Hindlimb muscle (tissue), 1 donor: ENCODE results near the gene PPIF. TPM values are rescaled to one million over a fixed set of nuclear protein-coding genes. Genes with fewer than 3 reads are reported as not detected.
"Not testable (repeated sequence)": the region's sequence is repeated elsewhere in the genome, so short reads cannot be mapped to it uniquely, and the experiment has no call there.

Experiments used
- DNase-seq: peaks from one replicate; pipeline ENCODE4 v3.0.0-alpha.2; 2013
- polyA plus RNA-seq: library from polyadenylated mRNA; unstranded; fragments of 120-200 nt; gene quantifications from one replicate; pipeline ENCODE4 v1.2.1, GENCODE V29; 2013; ENCODE audit not compliant: insufficient read length

The PPIF gene
- polyA plus RNA-seq, 1 donor, result 21.5 TPM

DNA sequence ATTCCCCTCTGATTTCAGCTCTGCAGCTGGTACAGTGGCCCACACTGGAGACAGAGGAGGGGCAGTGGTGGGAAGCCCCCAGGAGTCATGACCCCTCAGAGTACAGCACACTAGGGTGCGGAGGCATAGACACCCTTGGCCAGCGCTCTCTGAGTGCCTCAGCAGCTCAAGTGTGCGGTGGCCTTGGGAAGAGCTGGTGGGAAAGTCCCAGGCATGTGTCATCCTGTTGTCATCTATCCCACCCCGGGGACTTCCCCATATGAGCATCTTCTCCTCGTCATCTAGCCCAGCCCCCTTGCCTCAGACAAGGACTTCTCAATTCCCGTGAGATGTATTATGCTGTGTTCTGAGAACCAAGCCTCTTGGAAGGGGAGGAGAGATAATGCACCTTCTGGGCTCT lies 15.6 kb upstream of the PPIF start:
- no peak for DNase-seq

DNA sequence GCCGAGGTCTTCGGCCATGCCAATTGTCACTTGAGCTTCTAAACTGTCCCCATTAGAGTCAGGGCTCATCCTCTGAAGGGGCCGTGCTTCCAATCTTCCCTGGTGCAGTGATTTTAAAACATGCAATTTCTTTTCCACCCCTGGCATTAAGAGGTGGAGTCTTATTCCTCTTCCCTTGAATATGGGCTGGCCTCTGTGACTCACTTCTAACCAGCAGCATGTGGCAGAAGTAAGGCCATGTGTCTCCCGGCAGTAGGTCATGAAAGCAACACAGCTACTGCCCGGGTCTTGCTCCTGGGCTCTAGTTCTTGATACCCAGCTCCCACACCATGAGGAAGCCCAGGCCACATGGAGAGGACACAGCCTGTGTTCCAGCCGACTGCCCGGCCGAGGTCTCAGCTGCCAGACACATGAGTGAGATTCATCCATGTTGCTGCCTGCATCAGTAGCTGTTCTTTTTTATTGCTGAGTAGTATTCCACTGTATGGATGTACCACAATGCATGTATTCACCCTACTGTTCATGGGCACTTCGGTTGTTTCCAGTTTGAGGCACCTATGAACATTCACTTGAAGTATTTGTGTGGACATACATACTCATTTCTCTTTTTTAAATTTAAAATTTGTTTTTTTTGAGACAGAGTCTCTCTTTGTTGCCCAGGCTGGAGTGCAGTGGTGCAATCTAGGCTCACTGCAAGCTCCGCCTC lies 14.5 kb upstream of the PPIF start:
- DNase-seq, result not testable (repeated sequence)

DNA sequence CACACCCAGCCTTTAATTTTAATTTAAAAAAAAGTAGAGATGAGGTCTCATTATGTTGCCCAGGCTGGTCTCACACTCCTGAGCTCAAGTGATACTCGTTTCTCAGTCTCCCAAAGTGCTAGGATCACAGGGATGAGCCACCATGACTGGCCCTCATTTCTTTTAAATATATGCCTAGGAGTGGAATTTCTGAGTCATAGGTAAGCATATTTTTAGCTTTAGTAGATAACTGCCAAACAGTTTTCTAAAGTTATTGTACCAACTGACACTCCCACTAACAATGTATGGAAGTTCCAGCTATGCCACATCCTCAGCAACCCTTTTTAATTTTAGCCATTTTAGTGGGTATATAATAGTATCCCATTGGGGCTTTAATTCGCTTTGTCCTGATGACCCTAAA lies 13.8 kb upstream of the PPIF start:
- no peak for DNase-seq

DNA sequence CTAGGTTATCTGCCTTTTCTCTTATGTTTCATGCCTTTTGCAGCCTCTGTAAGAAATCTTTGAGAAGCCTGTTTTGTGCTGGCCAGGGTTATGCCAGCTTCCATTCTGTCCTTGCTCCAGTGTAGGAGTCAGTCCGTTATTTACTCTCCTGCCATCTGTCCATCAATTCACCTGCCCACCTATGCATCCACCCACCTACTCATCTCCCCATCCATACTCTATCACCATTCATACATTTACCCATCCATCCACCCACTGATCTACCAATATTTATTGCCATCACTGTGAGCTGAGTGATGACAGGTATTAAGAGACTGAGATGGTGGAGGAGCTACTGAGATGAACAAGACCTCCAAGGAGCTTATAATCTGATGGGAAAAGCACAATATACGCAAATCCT lies 12.7 kb upstream of the PPIF start:
- no peak for DNase-seq

DNA sequence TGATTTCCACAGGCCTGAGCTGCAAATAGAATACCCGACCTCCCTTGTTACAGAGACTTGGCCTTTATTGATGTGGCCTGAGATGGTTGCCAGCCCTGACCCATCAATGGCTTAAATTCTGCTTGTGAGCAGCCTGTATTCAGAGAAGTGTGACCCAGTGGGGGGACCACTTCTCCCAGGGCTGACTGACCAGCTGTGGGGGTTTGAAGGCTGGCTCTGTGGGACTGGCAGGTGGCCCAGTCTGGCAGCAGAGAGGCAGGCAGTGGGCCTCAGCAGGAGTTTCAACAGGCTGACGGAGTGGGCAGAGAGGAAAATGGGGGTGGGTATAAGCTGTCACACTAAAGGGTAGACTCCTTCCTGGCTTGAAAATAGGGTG lies 12.2 kb upstream of the PPIF start:
- no peak for DNase-seq

DNA sequence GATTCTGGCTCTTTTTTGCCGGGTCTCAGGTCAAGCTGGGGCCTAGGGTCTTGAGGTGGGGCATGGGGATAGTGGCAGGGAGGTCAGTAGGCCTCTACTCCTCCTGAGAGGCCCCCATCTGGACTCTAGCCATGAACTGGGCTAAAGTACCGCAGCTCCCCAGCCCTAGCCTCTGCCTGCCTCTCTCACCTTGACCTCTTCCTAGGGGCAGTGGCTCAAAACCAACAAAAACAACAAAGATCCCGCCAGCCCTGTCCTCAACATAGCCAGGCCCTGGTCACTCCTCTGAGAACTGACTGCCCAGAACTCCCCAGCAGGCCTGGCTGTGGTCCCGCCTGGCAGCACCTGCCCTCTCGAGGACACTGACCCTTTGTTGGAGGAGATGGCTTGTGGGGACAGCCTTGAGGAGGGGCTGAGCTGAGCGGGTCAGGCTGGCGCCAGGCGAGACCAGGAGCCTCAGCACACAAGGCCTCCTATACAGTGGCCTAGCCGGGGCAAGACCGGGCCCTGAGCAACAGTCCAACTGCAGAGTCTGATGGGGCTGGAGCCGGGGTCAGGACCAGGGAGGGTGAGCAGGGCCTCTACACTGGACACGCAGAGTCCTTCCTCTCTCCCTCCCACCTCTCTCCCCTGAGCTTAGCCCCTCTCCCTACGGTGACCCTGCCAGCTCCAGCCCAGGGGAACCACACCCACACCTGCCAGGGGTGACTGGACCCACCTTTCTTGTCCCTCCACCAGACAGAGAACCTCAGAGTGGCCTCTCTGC lies 11.6 kb upstream of the PPIF start:
- no peak for DNase-seq

DNA sequence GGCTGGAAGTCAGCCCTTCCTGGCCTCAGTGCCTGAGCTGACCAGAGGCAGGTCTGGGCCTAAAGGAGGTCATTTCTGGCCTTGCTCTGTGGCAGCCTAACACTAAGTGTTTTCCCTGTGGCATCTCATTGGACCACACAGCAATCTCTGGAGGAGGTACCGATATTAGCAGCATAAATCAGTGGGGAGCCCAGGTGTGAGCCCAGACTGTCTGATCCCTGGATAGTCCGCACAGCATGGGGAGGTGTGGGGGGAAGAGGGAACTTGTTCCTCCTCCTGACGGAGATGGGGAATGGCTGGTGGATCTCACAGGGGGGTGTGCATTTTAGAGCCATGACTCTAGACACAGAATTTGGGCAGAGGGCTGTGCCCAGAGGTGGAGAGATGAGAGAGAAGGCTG lies 11.0 kb upstream of the PPIF start:
- DNase-seq, result no peak

DNA sequence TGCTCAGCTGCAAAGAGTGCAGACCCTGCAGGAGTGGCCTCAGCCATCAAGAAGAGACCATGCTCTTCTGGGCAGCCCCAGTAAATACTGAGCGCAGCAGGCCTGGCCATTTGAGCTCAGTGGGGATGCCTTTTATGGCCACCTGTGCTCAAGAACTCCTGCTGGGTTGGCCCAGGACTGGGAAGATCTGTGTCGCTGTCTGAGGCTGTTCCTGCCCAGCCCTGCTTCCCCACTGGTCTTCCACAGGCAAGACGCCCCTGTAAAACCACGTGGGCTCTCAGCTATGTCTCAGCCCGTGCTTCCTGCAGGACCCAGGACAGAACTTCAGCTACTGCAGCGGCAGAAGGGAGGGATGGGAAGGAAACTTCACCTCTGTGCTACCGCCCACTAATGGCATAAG lies 10.5 kb upstream of the PPIF start:
- no peak for DNase-seq

DNA sequence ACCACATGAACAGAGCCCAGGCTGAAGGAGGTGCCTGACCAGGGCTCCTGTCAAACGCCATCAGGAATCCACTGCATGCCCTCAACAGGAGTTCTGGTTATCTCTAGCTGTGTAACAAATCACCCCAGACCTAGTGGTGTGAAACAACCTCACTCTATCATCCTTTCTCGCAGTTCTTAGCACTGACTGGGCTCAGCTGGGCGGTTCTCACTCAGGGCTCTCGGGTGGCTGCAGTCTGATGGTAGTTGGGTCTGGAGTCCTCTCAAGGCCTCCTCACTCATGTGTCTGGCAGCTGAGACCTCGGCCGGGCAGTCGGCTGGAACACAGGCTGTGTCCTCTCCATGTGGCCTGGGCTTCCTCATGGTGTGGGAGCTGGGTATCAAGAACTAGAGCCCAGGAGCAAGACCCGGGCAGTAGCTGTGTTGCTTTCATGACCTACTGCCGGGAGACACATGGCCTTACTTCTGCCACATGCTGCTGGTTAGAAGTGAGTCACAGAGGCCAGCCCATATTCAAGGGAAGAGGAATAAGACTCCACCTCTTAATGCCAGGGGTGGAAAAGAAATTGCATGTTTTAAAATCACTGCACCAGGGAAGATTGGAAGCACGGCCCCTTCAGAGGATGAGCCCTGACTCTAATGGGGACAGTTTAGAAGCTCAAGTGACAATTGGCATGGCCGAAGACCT lies 9.3 kb upstream of the PPIF start:
- not testable (repeated sequence) for DNase-seq

DNA sequence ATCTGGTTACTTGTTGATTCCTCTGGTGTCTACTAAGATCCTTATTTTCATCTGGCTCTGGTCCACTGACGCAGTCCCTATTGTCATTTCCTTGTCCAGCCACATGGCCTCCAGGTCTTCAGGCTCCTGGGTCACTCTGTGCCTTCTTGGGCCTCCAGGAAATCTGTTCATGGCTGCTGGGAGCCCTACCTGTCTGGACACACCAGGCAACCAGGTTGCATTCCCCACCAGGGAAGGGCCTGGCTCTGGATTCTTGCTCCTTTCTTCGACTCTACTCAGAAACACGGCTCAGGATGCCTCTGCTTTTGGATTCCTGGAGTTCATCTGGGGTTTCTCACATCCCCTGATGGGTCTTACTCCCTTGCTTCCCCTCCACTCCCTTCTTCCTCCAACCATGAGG lies 8.0 kb upstream of the PPIF start:
- DNase-seq, result no peak

DNA sequence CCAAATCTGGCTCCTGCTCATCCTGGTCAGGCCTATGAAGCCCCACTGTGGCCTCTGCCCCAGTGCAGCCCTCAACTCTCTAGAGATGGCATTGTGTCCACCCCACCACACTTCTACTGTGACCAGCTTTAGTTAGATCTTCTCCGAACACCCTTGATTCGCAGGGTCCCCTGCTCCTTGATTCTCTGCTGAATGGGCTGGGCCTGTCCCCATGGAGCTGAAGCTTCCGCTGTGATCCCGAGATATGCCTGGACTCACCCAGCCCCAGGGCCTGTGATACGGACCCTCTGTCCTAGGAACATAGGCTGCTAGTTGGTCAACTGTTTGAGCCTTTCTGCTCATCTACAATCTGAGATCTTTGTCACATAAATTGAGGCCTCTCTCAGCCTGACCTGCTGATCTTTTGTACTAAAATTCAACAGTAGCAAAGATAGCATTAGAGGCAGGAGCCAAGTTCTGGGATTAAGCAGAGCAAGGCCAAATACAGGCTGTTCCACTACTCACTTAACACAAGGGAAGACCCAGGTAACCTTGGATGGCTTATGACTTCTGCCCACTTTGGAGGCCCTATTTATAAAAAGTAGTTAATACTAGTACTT lies 6.5 kb upstream of the PPIF start:
- DNase-seq, result no peak

DNA sequence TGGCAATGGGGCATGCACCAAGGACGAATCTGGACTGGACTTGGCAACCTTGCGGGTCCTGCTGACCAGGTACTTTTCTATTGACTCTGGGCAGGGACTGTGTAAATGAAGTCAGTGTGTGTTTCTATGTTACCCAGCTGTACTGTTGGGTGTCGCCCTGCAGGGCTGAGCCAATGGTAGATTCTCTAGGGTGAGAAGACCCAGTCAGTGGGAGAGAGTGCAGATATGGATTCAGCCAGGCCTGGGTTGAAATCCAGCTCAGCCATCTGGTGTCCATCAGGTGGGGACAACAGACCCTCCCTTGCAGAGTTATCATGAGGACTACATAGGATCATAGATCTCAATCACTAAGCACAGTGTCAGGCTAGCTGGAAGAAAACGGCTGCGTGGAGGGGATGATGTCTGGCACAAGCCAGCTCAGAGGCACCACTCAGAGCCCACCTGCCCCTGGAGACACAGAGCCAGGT lies 4.9 kb upstream of the PPIF start:
- DNase-seq, result no peak

DNA sequence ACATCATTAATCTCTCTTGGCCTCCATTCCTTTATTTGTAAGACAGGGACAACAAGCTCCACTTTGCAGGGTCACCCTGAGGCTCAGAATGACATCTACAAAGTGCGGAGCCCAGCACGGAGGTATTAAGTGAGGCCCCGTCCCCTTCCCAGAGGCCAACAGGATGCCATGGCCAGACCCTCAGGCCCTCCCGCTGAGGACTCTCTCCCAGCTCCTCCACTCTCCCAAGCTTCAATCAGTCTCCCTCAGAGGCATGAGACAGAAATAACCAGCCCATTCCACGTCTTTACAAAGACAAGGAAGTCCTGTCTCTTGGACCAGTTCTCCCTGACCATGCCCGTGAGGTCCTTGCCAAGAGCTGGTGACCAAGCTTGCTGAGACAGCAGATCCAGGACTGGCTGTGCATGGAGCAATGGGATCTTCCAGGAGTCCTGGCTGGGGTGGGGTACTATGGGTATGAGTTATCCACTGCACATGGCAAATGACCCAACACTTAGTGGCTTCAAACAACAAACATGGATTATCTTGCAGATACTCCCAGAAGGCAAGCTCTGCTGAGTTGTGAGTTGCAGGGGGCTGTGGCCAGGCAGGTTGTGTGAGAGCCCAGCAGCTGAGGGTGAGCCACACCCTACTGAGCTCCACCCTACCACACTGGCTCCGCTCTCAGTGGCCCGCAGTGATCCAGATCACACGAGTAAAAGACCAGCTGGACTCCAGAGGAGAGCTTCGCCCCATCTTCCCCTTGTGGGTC lies 4.3 kb upstream of the PPIF start:
- no peak for DNase-seq

DNA sequence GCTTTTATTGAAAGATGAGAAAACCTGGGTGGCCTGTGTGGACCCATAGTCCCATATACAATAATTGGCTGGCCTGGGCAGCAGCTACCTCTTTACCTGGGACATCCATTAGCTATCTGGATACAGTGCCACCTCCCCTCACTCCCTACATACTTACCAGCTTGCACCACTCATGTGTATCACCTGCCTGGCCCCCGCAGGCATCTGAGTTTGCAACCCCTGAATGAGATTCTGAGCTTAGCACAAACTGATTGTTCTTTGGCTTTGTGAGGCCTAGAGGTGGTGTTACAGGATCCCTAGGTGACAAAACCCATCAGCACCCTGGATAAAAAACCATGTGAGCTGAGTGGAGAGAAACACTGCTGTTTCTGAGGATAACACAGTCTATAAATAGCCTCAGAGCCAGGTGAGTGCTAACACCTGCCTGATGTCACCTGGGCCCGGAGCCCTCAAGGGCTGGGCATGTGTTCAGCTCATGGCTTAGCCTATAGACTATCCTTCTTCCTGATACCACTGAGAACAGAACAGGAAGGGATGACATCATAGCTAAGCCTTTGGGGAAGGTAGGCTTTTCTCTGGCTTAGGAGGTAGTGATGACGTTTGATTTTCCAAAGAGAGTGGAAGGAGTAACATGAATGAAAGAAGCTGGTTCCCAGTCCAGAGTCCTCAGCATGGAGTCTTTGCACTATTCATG lies 2.6 kb upstream of the PPIF start:
- DNase-seq, result no peak

DNA sequence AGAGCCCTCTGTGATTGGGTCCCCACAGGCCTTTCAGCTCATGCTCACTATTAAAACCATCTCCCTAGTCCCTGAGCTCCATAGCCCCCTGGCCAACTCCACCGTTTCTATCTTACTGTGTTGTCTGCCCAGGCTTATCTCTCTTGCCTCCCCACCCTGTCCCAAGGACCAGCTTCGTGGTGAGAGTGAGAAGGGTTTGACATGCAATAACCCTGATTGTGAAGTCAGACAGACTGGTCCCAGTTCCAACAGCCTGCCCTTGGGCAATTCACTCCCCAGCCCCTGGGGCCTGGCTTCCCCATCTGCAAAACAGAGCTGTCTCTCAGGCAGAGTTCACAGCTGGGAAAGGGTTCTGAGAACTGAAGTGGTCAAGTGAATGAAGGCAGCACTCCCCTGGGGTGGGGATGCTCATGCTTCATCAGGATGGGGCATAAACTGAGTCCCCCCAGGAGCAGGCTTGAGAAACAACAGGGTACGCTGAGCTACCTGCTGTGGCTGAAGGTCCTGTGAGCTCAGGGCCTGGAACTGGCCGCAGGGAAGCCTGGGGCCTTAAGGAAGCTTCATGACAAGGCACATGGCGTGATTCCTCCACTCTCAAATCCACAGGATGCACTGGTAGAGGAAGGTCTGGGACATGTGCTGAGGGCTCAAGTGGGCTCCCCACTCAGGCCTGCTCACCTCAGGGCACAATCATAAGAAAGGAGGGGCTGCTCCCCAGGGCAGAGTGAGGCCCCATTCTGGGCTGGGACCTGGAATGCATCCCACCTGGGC lies 1.8 kb upstream of the PPIF start:
- DNase-seq, result no peak

DNA sequence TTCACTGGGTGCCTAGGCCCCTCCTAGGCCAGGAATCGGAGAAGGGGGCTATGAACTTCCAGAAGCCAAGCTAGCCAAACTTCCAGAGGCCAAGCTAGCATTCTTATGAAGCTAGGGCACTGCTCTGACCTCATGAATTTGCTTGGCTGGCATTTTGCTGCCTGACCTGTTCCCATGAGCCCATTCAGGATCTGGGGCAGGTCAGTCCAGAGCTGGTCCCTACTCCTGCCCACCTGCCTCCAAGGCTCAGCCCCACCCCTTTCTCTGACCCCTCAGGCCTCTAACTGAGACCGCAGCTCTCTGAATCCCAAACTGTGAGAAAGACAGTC lies 1.3 kb upstream of the PPIF start:
- DNase-seq, result no peak

DNA sequence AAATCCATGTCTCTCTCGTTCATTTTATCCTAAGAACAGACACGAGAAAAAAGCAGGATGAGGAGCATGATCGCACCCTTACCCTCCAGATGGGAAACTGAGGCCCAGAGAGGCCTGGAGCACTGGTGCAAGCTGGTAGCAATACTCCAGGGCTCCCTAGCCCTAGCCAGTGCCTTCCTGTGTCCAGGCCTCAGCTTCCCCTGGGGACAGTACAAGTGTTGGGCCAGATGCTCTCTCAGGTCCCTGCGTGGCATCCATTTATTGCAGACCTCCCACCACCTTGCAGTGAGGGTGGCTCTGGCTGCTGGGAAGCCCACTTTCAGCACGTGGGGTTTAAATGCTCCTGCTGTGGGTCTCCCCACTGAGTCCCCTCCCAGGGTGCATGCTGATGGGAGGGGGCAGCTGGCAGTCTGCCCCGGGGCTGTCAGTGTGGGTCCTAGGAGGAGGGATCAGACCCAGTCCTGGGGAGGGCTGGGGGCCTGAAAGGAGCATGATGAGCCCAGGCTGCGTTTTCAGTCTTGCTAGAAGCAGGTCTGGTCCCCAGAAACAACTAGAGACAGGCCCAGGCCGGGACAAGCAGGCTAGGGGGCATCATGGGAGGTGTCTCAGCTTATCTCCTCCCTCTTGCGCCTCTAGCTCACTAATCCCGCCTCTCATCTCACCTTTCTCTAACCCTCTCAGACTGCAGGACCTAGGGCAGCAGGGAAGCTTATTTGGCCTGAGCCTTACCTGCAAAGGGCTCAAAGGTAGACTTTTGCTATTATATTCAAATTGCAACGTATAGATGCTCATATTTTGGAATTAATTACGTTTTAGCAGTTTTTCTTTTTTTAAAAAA lies 662 bp upstream of the PPIF start:
- no peak for DNase-seq

DNA sequence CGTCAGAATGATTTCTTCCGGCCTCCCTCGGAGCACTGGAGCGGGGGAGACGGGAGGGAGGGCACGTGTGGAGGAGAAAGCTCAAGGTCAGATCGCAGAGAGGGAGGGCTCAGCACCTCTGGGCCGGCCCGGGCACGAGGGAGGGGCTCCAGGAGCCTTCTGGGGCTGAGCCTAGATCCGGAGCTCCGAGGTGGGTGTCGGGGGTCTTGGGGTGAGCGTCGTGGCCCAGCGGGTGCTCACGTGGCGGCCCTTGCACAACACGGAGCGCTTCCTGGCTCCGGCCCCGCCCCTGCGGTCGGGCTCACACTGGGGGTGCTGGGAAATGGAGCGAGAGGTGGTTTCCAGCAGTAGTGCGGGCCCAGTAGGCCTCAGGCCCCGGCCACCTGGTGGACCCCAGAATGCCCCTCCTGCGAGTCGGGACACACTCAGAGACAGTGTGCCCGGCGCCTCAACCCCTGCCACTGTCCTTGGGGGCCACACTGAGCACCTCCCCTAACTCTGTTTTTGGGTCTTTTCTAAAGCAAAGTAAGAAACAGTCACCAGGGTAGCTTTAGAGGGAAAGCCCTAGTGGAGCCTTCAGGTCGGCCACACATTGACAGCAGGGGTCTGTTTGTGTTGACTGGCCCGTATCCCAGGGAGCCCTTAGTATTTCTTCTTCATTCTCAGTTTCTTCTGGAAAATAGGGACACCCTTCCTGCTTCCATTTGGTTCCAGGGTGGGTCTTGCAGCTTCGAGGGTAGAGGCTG lies 798 bp downstream of the PPIF start:
- peak; percentile 64 for DNase-seq

DNA sequence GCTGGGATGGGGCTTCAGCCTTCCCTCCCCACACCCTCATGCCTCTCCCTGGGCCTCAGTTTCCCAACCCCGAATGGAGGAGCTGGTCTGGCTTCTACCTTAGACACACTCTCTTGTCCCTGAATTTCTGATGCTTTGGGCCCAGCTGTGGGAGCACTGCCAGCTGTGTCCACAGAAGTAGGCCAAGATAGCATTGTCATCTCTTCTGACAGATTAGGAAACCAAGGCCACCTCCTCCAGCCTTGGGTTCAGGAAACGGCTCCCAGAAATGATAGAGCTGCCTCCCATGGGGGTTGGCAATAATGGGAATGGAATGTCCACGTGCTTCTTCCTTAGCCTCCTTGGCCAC lies 1.3 kb downstream of the PPIF start:
- no peak for DNase-seq

DNA sequence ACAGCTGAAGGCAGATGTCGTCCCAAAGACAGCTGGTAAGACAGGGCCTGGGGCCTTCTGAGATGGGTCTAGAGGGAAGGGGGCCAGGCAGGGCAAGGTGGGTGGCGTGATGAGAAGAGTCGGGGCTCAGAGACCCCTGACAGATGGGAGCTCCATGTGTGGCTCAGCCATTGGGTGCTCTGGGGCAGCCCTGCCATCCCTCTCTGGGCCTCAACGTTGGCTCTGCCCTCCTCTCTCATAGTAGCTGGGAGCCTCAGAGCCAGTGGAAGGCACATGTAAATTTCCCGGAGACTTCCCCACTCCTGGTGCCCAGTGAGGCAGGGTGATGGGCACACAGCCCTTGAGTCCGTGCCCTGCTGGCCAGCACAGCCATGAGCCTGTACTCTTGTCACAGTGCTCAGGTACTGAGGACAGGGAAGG lies 1.8 kb downstream of the PPIF start:
- DNase-seq, result no peak
